Prostate gland (tissue), 2 donors: ENCODE measurements around the gene WWOX.

Experiments
- POLR2A ChIP-seq: fragments of 450-650 bp; IDR thresholded peaks from one replicate; pipeline ENCODE4 v1.6.1; 2016; ENCODE audit warnings: antibody characterized with exemption, mild to moderate bottlenecking
- POLR2AphosphoS5 ChIP-seq: sonication (generic); formaldehyde crosslinking; IDR thresholded peaks from one replicate; pipeline ENCODE4 v1.6.1; 2017; ENCODE audit warnings: antibody characterized with exemption
- TF ChIP-seq, protein P1 (sequence below), 4 experiments: fragments of 200-600 bp in 2 of 4; fragments of 450-650 bp in 2 of 4; sonication (generic) in 2 of 4; IDR thresholded peaks; 1 replicate in 3 of 4; 2 replicates in 1 of 4; pipeline ENCODE4 v1.5.1; 2016 to 2019; ENCODE audit warnings: antibody characterized with exemption in 4 of 4, mild to moderate bottlenecking in 2 of 4, moderate library complexity in 2 of 4

DNA sequence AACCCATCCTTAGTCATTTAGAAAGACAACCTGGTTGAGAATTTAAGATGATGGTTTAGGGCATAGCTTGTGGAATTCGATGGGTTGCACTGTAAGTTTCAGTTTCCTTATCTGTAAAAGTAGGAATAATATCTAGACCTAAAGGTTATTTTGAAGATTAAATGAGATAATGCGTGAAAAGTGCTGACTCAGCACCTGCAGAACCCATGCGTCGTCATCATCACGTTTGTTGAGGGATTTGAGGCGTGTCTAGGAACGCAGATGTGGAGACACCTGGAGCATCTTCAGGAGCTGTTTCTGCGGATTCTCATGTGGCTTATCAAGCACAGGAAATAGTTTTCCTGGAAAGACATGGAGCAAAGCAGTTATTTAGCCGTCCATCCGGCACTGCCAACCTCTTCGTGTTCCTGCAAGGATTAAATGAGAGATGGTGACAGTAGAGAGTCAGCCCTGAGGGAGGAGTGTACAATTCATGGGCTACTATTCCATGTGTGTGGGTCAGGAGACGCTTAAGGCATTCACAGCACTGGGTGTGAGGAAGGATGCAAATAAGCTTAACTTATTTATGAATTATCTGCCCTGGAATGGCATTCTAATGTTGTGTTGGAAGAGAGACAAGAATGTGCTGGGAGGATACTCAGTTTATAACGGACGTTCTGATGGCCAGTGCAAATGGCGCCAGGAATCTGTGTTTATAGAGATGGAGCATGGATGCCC, 965.0 kb downstream of the WWOX start:
- TF ChIP-seq POLR2AphosphoS5 = no peak
- TF ChIP-seq, protein P1, sequence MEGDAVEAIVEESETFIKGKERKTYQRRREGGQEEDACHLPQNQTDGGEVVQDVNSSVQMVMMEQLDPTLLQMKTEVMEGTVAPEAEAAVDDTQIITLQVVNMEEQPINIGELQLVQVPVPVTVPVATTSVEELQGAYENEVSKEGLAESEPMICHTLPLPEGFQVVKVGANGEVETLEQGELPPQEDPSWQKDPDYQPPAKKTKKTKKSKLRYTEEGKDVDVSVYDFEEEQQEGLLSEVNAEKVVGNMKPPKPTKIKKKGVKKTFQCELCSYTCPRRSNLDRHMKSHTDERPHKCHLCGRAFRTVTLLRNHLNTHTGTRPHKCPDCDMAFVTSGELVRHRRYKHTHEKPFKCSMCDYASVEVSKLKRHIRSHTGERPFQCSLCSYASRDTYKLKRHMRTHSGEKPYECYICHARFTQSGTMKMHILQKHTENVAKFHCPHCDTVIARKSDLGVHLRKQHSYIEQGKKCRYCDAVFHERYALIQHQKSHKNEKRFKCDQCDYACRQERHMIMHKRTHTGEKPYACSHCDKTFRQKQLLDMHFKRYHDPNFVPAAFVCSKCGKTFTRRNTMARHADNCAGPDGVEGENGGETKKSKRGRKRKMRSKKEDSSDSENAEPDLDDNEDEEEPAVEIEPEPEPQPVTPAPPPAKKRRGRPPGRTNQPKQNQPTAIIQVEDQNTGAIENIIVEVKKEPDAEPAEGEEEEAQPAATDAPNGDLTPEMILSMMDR (IDR thresholded peaks at IDR 0.05) = no peak
- TF ChIP-seq POLR2A = no peak
